HG03432 (cell line): ENCODE data around the gene HAPLN3.
"Not testable (repeated sequence)": the region's sequence is repeated elsewhere in the genome, so short reads cannot be mapped to it uniquely, and the experiment has no call there.

Experiments
- ATAC-seq: cut with Tn5 transposase; IDR thresholded peaks from one replicate; pipeline ENCODE4 v1.9.1; 2021; ENCODE audit warnings: mild to moderate bottlenecking, moderate library complexity; ENCODE audit not compliant: unreplicated experiment

HAPLN3 gene

GRCh38 chr15:88894819-88895767 lies at the start of gene HAPLN3:
HAPLN3 (minus strand) TSS chr15:88895544; CDS start chr15:88887298, 8,246 bp downstream.
- peak; percentile 41 for ATAC-seq

- ATAC-seq: no peak
These were observed 44.8 kb upstream of the HAPLN3 start for GRCh38 chr15:88940110-88940675.

- ATAC-seq: no peak
These were observed 44.1 kb upstream of the HAPLN3 start for GRCh38 chr15:88939486-88939806.

GRCh38 chr15:88938802-88939485 lies 43.6 kb upstream of the HAPLN3 start:
- no peak for ATAC-seq

GRCh38 chr15:88934449-88934848 lies 39.1 kb upstream of the HAPLN3 start:
- ATAC-seq: not testable (repeated sequence)

GRCh38 chr15:88932875-88933330 lies 37.6 kb upstream of the HAPLN3 start:
- no peak for ATAC-seq

- no peak for ATAC-seq
These were observed 37.0 kb upstream of the HAPLN3 start for GRCh38 chr15:88932271-88932874.

GRCh38 chr15:88930579-88930978 lies 35.2 kb upstream of the HAPLN3 start:
- ATAC-seq: no peak

GRCh38 chr15:88929358-88930098 lies 34.2 kb upstream of the HAPLN3 start:
- ATAC-seq: not testable (repeated sequence)

GRCh38 chr15:88928192-88928591 lies 32.8 kb upstream of the HAPLN3 start:
- not testable (repeated sequence) for ATAC-seq

GRCh38 chr15:88925648-88926047 lies 30.3 kb upstream of the HAPLN3 start:
- not testable (repeated sequence) for ATAC-seq

- peak; percentile 84 for ATAC-seq
These were observed 25.6 kb upstream of the HAPLN3 start for GRCh38 chr15:88920892-88921435.

GRCh38 chr15:88920186-88920891 lies 25.0 kb upstream of the HAPLN3 start:
- no peak for ATAC-seq

- ATAC-seq: peak; percentile 79
These were observed 23.4 kb upstream of the HAPLN3 start for GRCh38 chr15:88918738-88919137.

- ATAC-seq: no peak
These were observed 22.4 kb upstream of the HAPLN3 start for GRCh38 chr15:88917760-88918159.

GRCh38 chr15:88915354-88915753 lies 20.0 kb upstream of the HAPLN3 start:
- ATAC-seq: no peak

GRCh38 chr15:88913850-88914169 lies 18.5 kb upstream of the HAPLN3 start:
- ATAC-seq: no peak

GRCh38 chr15:88913017-88913849 lies 17.9 kb upstream of the HAPLN3 start, which contains the start of gene MFGE8:
MFGE8 (minus strand) TSS chr15:88913379; CDS start chr15:88913319, 60 bp downstream.
- ATAC-seq: peak; percentile 89

- ATAC-seq: no peak
These were observed 17.2 kb upstream of the HAPLN3 start for GRCh38 chr15:88912500-88912921.
